GM21576 (cell line): ENCODE results near the gene NBPF8.
"Not testable (repeated sequence)": the region's sequence is repeated elsewhere in the genome, so short reads cannot be mapped to it uniquely, and the experiment has no call there.

Source experiments
- ATAC-seq: cut with Tn5 transposase; IDR thresholded peaks from one replicate; pipeline ENCODE4 v1.9.1; 2021; ENCODE audit warnings: mild to moderate bottlenecking, moderate library complexity; ENCODE audit not compliant: unreplicated experiment

Gene NBPF8

DNA sequence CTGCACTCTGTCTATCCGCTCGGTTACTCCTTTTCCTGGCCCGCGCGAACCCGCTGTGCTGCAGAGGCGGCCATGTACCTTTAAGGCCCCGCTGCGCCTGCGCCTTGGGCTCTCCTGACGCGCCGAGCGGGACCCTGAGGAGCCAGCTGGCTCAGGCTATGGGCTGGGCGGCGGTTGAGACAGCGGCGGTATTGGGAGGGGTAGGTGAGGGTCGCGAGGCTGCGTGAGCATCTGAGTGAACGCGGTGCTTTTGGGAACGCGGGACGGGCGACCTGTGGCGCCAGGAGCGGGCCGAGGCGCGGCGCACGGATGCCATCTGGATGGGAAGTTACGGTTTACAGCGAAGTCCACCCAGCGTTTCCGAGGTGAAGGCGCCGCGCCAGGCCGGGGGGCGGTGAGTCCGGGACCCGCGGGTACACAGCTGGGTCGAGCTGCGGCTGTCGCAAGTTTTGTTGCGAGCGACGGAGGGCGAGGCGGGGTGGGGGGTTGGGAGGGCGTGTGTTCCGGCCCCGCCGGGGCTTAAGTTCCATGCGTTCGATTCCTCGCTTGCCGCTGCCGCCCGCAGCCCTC lies at the start of gene NBPF8:
Gene NBPF8, plus strand, starts transcription at position 125 of the 570 bp plus-strand sequence. CDS start 21,488 bp downstream, outside the sequence.
- peak; percentile 98 for ATAC-seq

GRCh38 chr1:120367709-120368108 lies 47.1 kb upstream of the NBPF8 start:
- not testable (repeated sequence) for ATAC-seq

DNA sequence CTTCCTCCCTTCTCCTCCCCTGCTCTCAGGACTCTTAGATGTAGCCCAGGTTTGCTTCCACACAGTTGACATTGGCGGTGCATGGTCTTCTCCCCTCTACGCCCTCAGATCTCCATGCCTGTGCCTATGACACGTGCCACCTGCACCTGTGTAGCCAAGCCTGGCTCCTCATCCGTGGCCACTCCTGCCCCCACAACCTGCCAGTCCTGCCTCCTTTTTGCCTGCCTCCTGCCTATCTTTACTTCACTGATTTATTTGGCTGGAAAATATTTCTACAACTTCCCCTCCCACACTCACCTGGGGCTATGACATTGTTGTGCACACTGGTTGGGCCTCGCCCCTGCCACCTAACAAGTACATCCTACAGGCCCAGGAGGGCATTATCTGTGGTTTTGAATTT lies 28.2 kb upstream of the NBPF8 start:
- ATAC-seq: not testable (repeated sequence)

- ATAC-seq: not testable (repeated sequence)
Observed at GRCh38 chr1:120388597-120389126, 26.2 kb upstream of the NBPF8 start.

DNA sequence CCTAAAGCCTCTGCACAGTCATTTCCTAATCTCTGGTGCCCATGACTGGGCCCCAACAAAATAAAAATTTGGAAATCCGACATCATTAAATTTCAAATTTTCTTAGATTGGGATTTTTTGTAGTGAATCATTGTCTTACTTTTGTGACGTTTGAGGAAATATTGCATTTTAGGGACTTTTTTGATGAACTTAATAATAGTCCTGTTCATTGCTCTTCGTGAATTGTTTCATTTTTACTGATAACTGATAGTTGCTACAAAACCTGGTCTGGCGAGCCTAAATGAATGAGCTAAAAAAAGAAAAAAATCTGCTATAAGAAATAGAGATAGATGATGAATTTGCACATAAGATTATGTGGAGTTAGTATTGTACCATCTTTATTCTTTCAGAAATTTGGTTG lies 23.5 kb upstream of the NBPF8 start:
- ATAC-seq: not testable (repeated sequence)

GRCh38 chr1:120393316-120394232 lies 21.3 kb upstream of the NBPF8 start:
- ATAC-seq: not testable (repeated sequence)

GRCh38 chr1:120405348-120405747 lies 9.5 kb upstream of the NBPF8 start:
- not testable (repeated sequence) for ATAC-seq

GRCh38 chr1:120414451-120414850 lies 384 bp upstream of the NBPF8 start:
- ATAC-seq: peak; percentile 10

- ATAC-seq: peak; percentile 35
Observed at GRCh38 chr1:120415492-120415961, 692 bp downstream of the NBPF8 start.

- not testable (repeated sequence) for ATAC-seq
Observed at GRCh38 chr1:120425063-120425462, 10.2 kb downstream of the NBPF8 start.

GRCh38 chr1:120431626-120432025 lies 16.8 kb downstream of the NBPF8 start:
- not testable (repeated sequence) for ATAC-seq

GRCh38 chr1:120433831-120434230 lies 19.0 kb downstream of the NBPF8 start:
- not testable (repeated sequence) for ATAC-seq

GRCh38 chr1:120449124-120449523 lies 34.3 kb downstream of the NBPF8 start:
- not testable (repeated sequence) for ATAC-seq
